ENCODE results near the gene BICC1.
A peak's percentile ranks its signal among the peaks of the same experiment; 100 is the strongest.

BICC1 gene, protein sequence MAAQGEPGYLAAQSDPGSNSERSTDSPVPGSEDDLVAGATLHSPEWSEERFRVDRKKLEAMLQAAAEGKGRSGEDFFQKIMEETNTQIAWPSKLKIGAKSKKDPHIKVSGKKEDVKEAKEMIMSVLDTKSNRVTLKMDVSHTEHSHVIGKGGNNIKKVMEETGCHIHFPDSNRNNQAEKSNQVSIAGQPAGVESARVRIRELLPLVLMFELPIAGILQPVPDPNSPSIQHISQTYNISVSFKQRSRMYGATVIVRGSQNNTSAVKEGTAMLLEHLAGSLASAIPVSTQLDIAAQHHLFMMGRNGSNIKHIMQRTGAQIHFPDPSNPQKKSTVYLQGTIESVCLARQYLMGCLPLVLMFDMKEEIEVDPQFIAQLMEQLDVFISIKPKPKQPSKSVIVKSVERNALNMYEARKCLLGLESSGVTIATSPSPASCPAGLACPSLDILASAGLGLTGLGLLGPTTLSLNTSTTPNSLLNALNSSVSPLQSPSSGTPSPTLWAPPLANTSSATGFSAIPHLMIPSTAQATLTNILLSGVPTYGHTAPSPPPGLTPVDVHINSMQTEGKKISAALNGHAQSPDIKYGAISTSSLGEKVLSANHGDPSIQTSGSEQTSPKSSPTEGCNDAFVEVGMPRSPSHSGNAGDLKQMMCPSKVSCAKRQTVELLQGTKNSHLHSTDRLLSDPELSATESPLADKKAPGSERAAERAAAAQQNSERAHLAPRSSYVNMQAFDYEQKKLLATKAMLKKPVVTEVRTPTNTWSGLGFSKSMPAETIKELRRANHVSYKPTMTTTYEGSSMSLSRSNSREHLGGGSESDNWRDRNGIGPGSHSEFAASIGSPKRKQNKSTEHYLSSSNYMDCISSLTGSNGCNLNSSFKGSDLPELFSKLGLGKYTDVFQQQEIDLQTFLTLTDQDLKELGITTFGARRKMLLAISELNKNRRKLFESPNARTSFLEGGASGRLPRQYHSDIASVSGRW

DNA sequence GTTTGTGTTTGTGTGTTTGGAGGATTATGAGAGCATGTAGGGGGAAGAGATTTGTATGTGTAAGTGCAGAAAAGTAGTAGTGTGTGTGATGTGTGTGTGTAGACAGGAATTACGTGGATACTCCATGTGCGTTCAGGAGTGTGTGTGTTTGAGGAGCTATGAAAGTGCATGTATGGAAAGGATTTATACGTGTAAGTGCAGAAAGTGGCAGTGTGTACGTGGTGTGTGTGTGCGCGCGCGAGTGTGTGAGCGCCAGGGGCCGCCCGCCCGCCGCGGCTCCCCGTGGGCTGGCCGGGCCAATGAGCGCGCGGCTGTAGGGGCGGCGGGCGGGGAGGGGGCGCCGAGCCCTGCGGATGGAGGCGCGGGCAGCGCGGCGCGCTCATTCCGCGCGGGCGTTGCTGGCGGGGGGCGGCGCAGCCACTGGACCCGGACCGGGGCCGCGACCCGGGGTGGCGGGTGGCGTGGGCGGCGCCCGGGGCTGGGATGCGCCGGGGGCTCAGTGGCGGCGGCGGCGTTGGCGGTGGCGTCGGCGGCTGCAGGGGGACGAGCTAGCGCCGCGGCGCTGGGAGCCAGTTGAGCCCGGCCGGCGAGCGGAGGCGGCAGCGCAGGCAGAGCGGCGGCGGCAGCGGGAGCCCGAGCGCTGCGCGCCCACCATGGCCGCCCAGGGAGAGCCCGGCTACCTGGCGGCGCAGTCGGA, at the start of gene BICC1:
BICC1 (plus strand) TSS at position 382 of the 697 bp plus-strand sequence; CDS start at position 654, 272 bp downstream.
- peak; percentile 1 to 54 for DNase-seq

DNA sequence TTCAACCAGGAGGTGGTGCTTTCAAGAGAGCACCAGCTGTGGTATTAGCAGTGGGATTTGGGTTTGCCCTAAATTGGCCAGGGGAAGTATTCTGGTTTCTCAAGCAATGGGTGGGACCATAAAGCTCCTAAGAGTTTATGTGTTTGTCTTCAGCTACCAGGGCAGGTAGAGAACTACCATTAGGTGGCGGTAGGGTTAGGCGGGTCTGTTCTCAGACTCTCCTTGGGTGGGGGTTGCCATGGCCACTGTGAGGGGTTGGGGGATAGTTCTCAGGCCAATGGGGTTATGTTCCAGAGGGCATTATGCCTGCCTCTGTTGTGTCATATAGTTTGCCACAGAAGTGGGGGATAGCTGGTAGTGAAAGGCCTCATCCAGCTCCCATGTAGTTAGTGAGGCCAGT, 47.7 kb upstream of the BICC1 start:
- no peak for DNase-seq

DNA sequence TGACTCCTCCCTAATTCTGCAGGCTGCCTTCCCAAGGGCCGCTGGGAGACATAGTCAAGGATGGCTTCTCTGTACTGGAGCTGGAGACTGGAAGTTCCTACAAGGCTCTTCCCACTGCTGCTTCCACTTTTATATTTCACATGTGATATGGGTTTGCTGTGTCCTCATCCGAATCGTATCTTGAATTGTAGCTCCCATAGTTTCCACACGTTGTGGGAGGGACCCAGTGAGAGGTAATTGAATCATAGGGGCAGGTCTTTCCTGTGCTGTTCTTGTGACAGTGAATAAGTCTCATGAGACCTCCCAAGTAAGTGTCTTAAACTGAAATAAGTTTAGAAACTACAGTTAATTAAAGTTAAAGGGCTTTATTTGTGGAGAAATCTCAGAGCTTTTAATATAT, 47.0 kb upstream of the BICC1 start:
- DNase-seq = no peak

DNA sequence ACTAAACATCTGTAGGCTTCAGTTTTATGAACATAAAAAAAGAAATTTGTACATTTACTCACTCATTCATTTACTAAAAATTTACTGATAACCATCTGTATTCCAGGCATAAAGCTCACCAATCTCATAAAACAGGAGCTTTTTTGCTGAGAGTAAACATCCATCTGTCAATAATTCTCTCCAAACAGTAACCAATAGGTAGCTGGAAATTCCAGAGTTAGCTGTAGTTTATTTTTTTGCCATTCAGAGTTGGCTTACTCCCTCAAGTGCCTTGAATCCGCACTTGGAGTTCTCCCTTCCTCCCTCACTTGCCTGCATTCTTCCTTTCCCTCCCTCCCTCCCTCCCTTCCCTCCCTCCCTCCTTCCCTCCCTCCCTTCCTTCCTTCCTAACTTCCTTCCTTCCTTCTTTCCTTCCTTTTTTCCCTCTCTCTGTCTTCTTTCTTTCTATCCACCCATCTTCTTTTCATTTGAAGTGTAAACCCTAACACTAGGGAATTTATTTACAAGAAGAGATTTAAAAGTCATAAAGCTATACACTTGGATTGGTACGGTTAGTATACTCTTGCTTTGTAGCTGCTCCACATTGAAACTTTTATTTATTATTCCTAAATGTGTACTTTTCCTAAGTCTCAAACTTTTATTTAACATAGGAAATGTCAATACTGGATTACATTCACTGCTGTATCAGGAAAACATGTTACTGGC, 44.6 kb upstream of the BICC1 start:
- DNase-seq = no peak

DNA sequence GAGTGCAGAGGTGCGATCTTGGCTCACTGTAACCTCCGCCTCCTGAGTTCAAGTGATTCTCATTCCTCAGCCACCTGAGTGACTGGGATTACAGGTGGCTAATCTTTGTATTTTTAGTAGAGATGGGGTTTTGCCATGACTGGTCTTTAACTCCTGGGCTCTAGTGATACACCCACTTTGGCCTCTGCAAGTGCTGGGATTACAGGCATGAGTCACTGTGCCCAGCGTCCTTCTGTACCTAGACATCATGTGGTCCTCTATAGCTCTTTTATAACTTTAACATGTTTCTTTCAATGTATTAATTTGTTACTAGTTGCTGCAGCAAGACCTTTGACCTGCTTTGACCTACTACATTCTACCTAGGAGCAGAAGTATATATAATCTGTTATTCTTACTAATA, 38.7 kb upstream of the BICC1 start:
- DNase-seq = no peak

DNA sequence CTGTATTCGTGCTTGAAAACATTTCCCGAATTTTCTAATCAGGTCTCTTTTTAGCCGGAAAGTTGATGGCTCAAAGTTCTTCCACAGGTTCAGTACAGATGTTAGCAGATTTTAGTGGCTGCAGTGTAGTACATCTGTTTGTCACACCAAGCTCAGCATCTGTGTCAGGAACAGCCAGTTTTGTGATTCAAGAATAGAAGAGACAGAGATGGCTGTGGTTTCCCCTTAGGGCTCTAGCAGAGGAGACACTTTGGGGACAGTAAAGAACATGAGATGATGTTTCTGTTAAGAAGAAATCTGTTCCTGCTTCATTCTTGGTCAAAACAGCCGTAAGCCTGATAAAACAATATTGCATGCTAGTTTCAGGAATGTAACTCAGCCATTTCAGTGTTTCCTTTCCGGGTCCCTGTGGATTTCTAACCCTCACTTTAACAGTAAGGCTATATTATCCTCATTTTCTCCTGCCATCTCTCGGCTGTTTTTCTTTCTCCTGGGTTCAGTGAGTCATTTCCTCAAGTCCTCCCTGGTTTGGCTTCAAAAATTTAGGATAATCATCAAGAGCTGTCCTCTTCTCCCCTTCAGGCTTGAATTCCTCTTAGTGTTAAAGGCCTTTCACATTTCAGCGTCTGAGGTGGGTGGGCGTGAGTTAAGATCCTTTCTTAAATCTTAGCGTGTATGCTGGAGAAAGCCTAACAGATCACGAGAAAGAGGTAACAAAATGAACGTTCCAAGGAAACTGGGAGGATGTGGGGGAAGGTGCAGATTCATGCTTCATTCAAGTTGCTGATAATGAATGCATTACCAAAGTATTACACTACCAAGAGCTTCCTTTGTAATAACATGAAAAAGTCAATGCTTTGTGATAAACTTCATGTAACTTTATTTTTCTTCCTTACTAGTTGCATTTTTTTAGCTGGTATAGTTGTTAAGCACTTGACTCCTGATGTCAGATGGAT, 37.1 kb upstream of the BICC1 start:
- no peak for DNase-seq

DNA sequence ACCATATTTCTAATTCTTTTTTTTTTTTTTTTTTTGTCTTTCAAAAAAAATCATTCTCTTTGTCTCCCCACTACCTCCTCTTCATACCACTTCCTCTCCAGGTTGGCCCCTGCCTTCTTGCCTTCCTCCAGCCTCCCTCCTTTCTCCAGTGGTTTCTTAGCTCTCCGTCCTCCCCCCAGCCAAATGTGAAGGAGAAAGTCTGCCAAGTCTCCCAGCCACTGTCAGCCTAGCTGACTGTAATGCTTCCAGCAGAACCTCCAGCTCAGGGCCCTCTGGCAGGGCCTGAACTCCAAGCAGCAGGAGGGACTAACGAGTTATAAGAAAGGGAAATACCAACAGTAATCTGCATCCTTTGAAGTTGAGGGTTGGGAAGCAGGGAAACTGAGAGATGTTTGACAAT, 35.5 kb upstream of the BICC1 start:
- no peak for DNase-seq

DNA sequence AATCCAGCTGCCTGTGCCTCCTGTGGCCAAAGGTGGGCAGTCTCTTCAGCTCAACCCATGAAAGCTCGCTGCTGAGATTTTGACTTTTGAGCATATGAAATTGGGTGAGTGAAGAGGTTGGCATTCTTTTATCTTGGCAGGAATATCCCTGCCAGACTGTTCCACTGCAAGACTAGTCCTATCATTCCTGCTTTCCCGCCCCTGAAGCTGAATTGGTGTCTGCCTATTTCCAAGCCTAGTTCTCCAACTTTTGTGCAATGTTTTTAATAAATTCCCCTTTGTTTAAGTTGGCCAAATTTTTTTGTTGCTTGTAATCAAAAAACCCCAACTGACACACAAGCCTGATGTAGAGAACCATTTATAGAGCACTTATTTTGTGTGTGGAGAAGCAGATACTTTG, 34.8 kb upstream of the BICC1 start:
- no peak for DNase-seq

DNA sequence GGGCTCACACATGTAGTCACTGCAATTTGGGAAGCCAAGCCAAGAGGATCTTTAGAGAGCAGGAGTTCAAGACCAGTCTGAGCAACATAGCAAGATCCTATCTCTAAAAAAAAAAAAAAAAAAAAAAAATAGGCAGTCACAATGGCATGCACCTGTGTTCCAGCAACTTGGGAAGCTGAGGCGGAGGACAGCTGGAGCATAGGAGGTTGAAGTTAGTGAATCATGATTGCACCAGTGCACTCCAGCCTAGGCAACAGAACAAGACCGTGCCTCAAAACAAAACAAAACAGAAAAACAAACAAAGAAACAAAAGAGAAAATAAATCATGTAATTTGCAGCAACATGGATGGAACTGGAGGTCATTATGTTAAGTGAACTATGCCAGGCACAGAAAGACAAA, 33.6 kb upstream of the BICC1 start:
- no peak for DNase-seq

DNA sequence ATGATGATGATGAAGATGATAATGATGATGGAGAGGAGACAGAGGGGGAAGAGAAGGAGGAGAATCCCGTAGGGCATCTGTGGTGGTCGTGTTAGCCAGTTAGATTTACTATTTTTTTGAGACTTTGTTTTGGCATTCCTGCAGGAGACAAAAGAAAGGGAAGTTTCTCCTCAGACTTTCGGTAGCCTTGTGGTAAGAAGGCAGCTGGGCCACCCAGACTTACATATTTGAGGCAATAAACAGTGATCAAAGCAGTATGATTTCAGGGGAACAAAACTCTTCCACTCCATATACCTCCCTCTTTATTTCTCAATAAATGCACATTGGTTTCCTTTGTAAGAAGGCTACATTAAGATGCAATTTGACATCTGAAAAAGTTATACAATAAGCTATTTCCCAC, 32.4 kb upstream of the BICC1 start:
- no peak for DNase-seq

DNA sequence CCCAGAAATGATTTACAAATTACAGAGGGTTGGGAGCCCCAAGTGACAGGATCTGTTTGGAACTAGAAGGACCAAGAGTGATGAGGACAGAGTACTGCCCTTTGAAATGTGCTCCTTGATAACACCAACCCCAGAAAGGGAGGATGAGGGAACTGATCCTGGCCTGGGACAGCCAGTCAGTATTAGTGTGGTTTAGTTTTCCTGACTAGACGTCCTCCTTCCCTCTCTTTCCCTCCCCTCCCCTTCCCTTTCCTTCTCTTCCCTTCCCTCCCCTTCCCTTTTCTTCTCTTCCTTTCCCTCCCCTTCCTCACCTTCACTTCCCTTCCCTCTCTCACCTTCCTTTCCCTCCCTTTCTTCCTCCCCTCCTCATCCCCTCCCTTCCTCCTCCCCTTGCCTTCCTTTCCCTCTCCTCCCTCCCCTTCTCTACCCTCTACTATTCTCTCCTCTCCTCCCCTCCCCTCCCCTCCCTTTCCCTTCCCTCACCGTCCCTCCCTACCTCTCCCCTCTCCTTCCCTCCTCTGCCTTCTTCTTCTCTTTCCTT, 31.0 kb upstream of the BICC1 start:
- no peak for DNase-seq

DNA sequence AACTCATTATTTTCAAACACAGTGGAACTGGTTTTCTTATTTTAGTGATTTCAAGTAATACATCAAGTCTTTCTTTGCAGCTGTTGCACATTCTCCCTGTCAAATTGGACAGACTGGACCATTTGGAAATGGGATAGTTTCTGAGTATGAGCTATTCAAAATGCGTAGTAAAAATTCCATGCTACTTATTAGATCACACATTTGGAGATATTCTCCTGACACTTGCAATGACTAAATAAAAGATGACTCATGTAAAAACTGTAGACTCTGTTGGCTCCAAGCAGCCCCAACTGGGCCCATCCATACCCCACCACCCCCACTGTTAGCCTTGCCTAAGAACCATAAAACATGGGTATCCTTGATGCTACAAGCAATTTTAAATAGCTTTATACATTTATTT, 25.9 kb upstream of the BICC1 start:
- no peak for DNase-seq

DNA sequence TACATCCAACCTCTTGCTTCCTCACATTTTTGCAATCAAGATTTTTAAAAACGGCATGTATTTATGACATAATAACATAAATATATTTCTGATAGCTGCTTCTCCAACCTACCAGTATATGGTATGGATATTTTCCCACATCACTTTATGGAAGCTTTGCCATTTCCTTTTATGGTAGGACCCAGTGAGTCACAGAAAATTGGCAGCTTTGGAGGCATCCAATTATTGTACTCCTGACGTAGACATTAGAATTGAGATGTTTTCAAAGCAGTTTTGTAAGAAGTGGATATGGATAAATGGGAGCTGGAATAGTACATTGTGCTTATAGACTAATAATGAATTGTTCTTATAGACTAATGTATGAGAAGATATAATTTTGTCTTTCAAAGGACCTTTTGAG, 23.8 kb upstream of the BICC1 start:
- no peak for DNase-seq

DNA sequence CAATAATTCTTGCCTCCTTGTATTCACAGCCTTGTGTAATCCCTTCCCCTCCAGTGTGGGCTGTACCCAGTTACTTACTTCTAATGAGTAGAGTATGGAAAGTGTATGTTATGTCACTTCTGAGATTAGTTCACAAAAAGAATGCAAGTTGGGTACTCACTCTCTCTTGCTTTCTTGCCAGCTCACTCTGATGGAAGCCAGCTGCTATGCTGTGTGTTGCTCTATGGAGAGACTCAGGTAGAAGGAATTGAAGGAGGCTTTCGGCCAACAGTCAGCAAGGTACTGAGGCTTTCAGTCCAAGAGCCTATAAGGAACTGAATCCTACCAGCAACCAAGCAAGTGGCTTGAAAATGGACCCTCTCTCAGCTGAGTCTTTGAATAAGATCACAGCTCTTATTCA, 9.7 kb upstream of the BICC1 start:
- DNase-seq = no peak

DNA sequence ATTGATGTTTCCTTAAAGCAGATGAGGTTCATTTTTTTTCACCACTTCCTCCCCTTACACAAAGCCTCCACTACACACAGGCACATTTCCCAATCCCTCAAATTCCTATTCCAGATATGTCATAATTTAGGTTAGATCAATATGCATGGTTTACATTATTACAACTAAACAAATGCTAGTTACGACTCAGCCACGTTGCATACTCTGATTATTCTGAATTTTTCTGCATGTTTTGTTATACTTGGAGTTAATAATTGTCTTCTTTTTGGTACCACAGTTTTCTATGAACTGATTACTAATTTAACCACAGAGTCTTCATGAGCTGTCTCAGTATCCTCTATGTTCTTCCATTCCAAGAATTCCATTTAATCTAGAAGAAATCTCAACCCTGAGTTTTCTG, 4.4 kb upstream of the BICC1 start:
- no peak for DNase-seq

DNA sequence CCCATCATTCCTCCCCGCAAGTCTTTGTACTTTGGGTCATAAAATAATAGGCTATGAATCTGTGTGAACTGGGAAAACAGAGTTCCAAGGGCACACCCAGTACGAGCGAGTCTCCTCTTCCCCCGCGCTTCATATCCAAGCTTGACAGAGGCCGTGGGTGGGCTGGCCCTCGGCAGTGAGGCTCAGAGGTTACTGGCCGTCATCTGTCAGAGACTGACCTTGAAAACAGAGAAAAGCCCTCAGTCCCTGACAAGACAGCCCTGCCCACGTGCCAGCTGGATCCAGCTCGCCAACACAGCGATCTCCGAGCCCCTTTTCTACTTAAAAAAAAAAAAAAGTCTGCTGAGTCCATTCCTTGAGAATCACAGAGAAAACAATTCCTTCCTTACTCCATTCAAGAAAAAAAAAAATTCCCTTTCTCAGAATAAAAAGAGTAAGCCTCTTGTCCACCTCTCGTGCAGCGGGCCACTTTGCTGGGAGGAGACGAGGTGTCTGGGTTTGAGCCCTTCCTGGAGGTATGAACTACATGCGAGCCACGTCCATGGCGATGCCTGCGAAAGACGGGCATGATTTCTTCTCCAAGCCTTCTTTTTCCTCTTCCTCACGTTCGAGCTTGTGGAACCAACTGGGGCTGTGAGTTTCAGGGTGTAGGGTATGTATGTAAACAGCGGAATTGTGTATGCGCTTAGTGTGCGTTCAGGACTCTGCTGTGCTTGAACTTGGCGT, 744 bp upstream of the BICC1 start:
- DNase-seq = no peak

DNA sequence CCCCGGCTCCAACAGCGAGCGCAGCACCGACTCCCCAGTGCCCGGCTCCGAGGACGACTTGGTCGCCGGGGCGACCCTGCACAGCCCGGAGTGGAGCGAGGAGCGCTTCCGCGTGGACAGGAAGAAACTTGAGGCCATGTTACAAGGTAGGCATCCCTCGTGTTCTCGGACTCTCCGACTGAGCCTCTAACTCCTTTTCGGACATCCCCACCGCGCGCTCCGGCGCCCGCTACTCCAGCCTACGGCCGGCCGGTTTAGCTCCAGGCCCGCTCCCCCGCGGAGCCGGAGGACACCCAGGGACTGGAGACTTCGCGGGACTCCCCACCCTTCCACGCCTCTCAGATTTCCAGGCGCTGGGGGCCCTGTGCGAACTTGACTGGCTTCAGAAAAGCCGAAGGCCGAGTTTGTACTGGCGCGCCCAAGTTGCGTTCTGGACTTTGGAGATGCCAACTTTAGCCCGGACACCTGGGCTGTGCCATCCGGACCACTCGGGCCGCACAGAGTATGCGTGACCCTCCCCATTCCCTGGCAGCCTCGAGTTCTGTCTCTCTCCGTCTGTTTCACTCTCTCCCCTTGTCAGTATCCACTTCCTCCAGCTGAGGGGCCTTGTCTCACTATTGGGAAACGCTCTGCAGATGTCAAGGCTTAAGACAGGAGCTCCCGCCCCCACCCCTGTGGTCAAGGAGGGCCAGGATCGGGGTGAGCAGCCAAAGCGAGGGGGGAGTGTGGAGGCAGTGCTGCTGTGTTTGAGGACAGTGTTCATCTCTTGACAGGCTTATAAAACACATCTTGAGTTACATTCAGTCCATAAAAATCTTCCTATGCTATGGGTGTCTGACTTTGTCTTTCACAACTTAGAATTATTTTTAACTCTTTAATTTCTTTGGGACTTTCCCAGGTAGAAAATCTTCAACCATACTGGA, 777 bp downstream of the BICC1 start:
- no peak for DNase-seq

DNA sequence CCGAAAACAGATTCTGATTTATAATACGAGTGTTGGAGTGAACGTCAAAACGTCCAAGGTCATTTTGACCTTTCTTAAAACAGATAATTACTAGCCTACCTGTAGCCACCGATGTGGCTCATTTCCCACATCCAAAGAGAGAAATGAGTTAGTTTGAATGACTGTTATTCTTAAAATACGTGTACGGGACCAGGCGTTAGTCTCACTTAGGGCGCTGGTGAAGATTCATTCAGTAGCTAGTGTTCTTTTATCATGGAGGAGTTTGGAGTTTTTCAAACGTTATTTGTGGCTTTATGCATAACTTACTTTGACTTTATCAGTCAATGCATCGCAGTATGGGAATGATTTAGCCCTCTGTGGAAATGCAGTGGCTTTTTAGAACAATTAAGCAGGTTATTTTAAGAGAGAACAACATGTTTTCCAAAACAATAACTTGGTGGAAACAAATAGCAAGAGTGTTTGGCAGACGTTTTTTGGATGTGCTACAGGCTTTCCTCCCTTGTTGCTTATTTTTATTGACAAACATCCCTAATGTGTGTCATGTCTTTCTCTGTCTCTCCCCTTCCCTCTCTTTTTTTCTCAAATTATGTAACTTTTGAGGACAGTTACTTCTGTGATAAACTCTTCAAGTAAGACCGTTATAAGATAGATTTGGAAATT, 1.6 kb downstream of the BICC1 start:
- DNase-seq = no peak
